HepG2 (cell line): Measurements from ENCODE around the gene PLCB1. TPM values are rescaled to one million over a fixed set of nuclear protein-coding genes. Genes with fewer than 3 reads are reported as not detected.

Experiments used
- ARNT2 ChIP-seq: sonication (generic); formaldehyde crosslinking; IDR thresholded peaks from 2 replicates; pipeline ENCODE4 v1.8.0; 2022; ENCODE audit warnings: mild to moderate bottlenecking, low read depth, missing genetic modification reagents, moderate library complexity
- ATF5 ChIP-seq: sonication (generic); formaldehyde crosslinking; IDR thresholded peaks from 2 replicates; pipeline ENCODE4 v1.4.0; 2020; ENCODE audit warnings: mild to moderate bottlenecking, low read depth, missing genetic modification reagents
- ATF7 ChIP-seq, 2 experiments: fragments of 450-650 bp in 1 of 2; sonication (generic) in 1 of 2; formaldehyde crosslinking in 1 of 2; IDR thresholded peaks; 2 replicates each; pipeline versions ENCODE4 v1.4.0 to v1.6.1; 2016 to 2020; ENCODE audit warnings: antibody characterized with exemption in 1 of 2, mild to moderate bottlenecking in 1 of 2, missing genetic modification reagents in 1 of 2
- FOXK2 ChIP-seq: fragments of 450-650 bp; IDR thresholded peaks from 2 replicates; pipeline ENCODE4 v1.6.1; 2016
- FOXP1 ChIP-seq, 2 experiments: fragments of 450-650 bp in 1 of 2; IDR thresholded peaks; 2 replicates each; pipeline ENCODE4 v1.6.1; 2017 to 2018; ENCODE audit warnings: antibody characterized with exemption in 1 of 2
- GMEB2 ChIP-seq: IDR thresholded peaks from 2 replicates; pipeline ENCODE4 v1.6.1; 2016; ENCODE audit warnings: missing biosample characterization, missing genetic modification reagents, low read depth
- GTF2F1 ChIP-seq: fragments of 150-350 bp; IDR thresholded peaks from 2 replicates; pipeline ENCODE4 v1.6.1; 2014; ENCODE audit warnings: low read length
- MAX ChIP-seq: IDR thresholded peaks from 2 replicates; pipeline ENCODE4 v1.6.1; 2012; ENCODE audit warnings: inconsistent platforms
- MED13 ChIP-seq: sonication (generic); formaldehyde crosslinking; IDR thresholded peaks from 2 replicates; pipeline ENCODE4 v1.5.0; 2020; ENCODE audit warnings: missing genetic modification reagents
- NKX3-1 ChIP-seq: sonication (generic); formaldehyde crosslinking; IDR thresholded peaks from 2 replicates; pipeline ENCODE4 v1.5.0; 2020; ENCODE audit warnings: missing genetic modification reagents
- NONO ChIP-seq, 2 experiments: fragments of 450-650 bp in 1 of 2; sonication (generic) in 1 of 2; formaldehyde crosslinking in 1 of 2; IDR thresholded peaks in 1 of 2; conservative IDR thresholded peaks in 1 of 2; 2 replicates each; pipeline versions ENCODE4 v1.6.1 to v1.8.0; 2017 to 2022; ENCODE audit warnings: mild to moderate bottlenecking in 1 of 2, missing genetic modification reagents in 1 of 2, moderate library complexity in 1 of 2
- SIN3B ChIP-seq: fragments of 150-350 bp; IDR thresholded peaks from 2 replicates; pipeline ENCODE4 v1.6.1; 2014; ENCODE audit warnings: low read length
- SP1 ChIP-seq, 2 experiments: fragments of 450-650 bp in 1 of 2; sonication (generic) in 1 of 2; formaldehyde crosslinking in 1 of 2; IDR thresholded peaks; 2 replicates each; pipeline versions ENCODE4 v1.4.0 to v1.6.1; 2016 to 2020; ENCODE audit warnings: missing genetic modification reagents in 1 of 2
- SRSF9 ChIP-seq: fragments of 200-400 bp; formaldehyde crosslinking; IDR thresholded peaks from 2 replicates; pipeline ENCODE4 v1.6.1; 2018; ENCODE audit warnings: borderline replicate concordance, mild to moderate bottlenecking, low read depth, low read length; ENCODE audit not compliant: insufficient read depth, poor library complexity, severe bottlenecking
- XRCC5 ChIP-seq: fragments of 200-400 bp; formaldehyde crosslinking; optimal IDR thresholded peaks from 2 replicates; pipeline ENCODE3; 2017; ENCODE audit warnings: mild to moderate bottlenecking, low read length
- ZBTB26 ChIP-seq: IDR thresholded peaks from 2 replicates; pipeline ENCODE4 v1.6.1; 2016; ENCODE audit warnings: missing compliant biosample characterization, missing genetic modification reagents, borderline replicate concordance
- ZNF224 ChIP-seq: sonication (generic); formaldehyde crosslinking; IDR thresholded peaks from 2 replicates; pipeline ENCODE4 v1.5.0; 2020; ENCODE audit warnings: mild to moderate bottlenecking, missing genetic modification reagents
- ZNF260 ChIP-seq: sonication (generic); formaldehyde crosslinking; IDR thresholded peaks from 2 replicates; pipeline ENCODE4 v1.4.0; 2020; ENCODE audit warnings: missing genetic modification reagents, low read depth, mild to moderate bottlenecking, borderline replicate concordance
- ZNF367 ChIP-seq: sonication (generic); formaldehyde crosslinking; IDR thresholded peaks from 2 replicates; pipeline ENCODE4 v1.4.0; 2020; ENCODE audit warnings: missing genetic modification reagents, borderline replicate concordance
- ZNF460 ChIP-seq: sonication (generic); formaldehyde crosslinking; IDR thresholded peaks from 2 replicates; pipeline ENCODE4 v1.5.1; 2020; ENCODE audit warnings: missing genetic modification reagents, mild to moderate bottlenecking, borderline replicate concordance
- ZNF605 ChIP-seq: sonication (generic); formaldehyde crosslinking; IDR thresholded peaks from 2 replicates; pipeline ENCODE4 v1.8.0; 2022; ENCODE audit warnings: mild to moderate bottlenecking, missing genetic modification reagents
- ZNF629 ChIP-seq: sonication (generic); formaldehyde crosslinking; conservative IDR thresholded peaks from 2 replicates; pipeline ENCODE4 v1.5.0; 2020; ENCODE audit warnings: missing genetic modification reagents
- ZNF761 ChIP-seq: sonication (generic); formaldehyde crosslinking; conservative IDR thresholded peaks from 2 replicates; pipeline ENCODE4 v1.4.0; 2020; ENCODE audit warnings: mild to moderate bottlenecking, missing genetic modification reagents
- ZSCAN20 ChIP-seq: sonication (generic); formaldehyde crosslinking; IDR thresholded peaks from 2 replicates; pipeline ENCODE4 v1.4.0; 2020; ENCODE audit warnings: missing genetic modification reagents, mild to moderate bottlenecking, borderline replicate concordance
- polyA plus RNA-seq, 8 experiments: library from polyadenylated mRNA; depleted of rRNA in 3 of 8; stranded (reverse) in 7 of 8; unstranded in 1 of 8; fragments of >200 nt; fragmentation: Illumina TruSeq in 4 of 8; extraction: Trizol in 4 of 8; gene quantifications; 2 replicates each; pipeline versions ENCODE4 v1.2.1 to v1.2.3, GENCODE V29; 2011 to 2016; ENCODE audit warnings: low read depth in 4 of 8, missing spikeins in 1 of 8, mixed read lengths in 1 of 8; ENCODE audit not compliant: insufficient read depth in 1 of 8
- total RNA-seq, 5 experiments: library from RNA; depleted of rRNA; stranded (reverse); fragments of >200 nt; fragmentation: Illumina TruSeq; extraction: Trizol; gene quantifications; 2 replicates each; pipeline ENCODE4 v1.2.3, GENCODE V29; 2016; ENCODE audit warnings: low read depth in 1 of 5

Gene PLCB1
- total and polyA plus RNA-seq, 2 of the 13 experiments (the other 11 are each of a cell fraction or from before 2014, with no cell fraction given) = 42.4 to 55.9 TPM

GRCh38 chr20:8144282-8145245 is 12.5 kb downstream of the PLCB1 start (continued):
- TF ChIP-seq ZNF367 (CRISPR knock-in tag) (no peak), ZNF260 (CRISPR knock-in tag) (no peak), NKX3-1 (CRISPR knock-in tag) (no peak), ATF7 (IDR thresholded peaks at IDR 0.05) (peak; percentile 82), ATF7 (CRISPR knock-in tag; IDR thresholded peaks at IDR 0.05) (peak; percentile 94; the same call in 1 of the 2 replicates), ZNF629 (peak; percentile 59; the same call in 1 of the 2 replicates), MED13 (no peak), ZSCAN20 (no peak), ZBTB26 (CRISPR knock-in tag) (peak; percentile 82), SP1 (IDR thresholded peaks at IDR 0.05) (no peak), SP1 (CRISPR knock-in tag; IDR thresholded peaks at IDR 0.05) (peak; percentile 22; the same call in 1 of the 2 replicates), GMEB2 (CRISPR knock-in tag) (no peak; the same call in 1 of the 2 replicates), SIN3B (peak; percentile 79), FOXK2 (peak; percentile 99), ZNF761 (no peak), ARNT2 (CRISPR knock-in tag) (peak; percentile 96), ZNF224 (CRISPR knock-in tag) (no peak), SRSF9 (no peak), ZNF460 (peak; percentile 71; the same call in 1 of the 2 replicates), ATF5 (peak; percentile 96; the same call in 1 of the 2 replicates), GTF2F1 (no peak), FOXP1 (IDR thresholded peaks at IDR 0.05) (peak; percentile 99), FOXP1 (CRISPR knock-in tag; IDR thresholded peaks at IDR 0.05) (peak; percentile 100), XRCC5 (no peak), NONO (IDR thresholded peaks at IDR 0.05) (peak; percentile 64; the same call in 1 of the 2 replicates), NONO (CRISPR knock-in tag; conservative IDR thresholded peaks at IDR 0.05) (peak; percentile 99), ZNF605 (CRISPR knock-in tag) (peak; percentile 99), MAX (peak; percentile 95)
